Epithelial cell of prostate (primary cell): ENCODE measurements around the gene NKD2.
"Not testable (repeated sequence)": the region's sequence is repeated elsewhere in the genome, so short reads cannot be mapped to it uniquely, and the experiment has no call there.

Source experiments
- DNase-seq: peaks from one replicate; pipeline ENCODE4 v3.0.0-alpha.2; 2011; ENCODE audit warnings: low read depth, low spot score
- H3K27ac ChIP-seq: fragments of 450-650 bp; 2 replicates; pipeline ENCODE4 v1.5.1; 2017; ENCODE audit warnings: mild to moderate bottlenecking

NKD2 gene

GRCh38 chr5:1011741-1012312 lies 3.2 kb downstream of the NKD2 start:
- DNase-seq = no peak
- H3K27ac ChIP-seq = no peak overlapping the region

GRCh38 chr5:1012313-1012841 lies 3.8 kb downstream of the NKD2 start:
- no peak overlapping the region for H3K27ac ChIP-seq
- DNase-seq = no peak

GRCh38 chr5:1012900-1013237 lies 4.3 kb downstream of the NKD2 start:
- DNase-seq = no peak

GRCh38 chr5:1013238-1013947 lies 4.8 kb downstream of the NKD2 start:
- DNase-seq = no peak
- H3K27ac ChIP-seq = no peak overlapping the region

More at GRCh38 chr5:1012900-1013237, 4.3 kb downstream of the NKD2 start:
- no peak overlapping the region for H3K27ac ChIP-seq

GRCh38 chr5:1013948-1014301 lies 5.3 kb downstream of the NKD2 start:
- no peak for DNase-seq
- no peak overlapping the region for H3K27ac ChIP-seq

- no peak for DNase-seq
- H3K27ac ChIP-seq = no peak overlapping the region
Observed at GRCh38 chr5:1014346-1014745, 5.7 kb downstream of the NKD2 start.

- no peak overlapping the region for H3K27ac ChIP-seq
- DNase-seq = no peak
Observed at GRCh38 chr5:1014781-1015221, 6.2 kb downstream of the NKD2 start.

- no peak overlapping the region for H3K27ac ChIP-seq
- DNase-seq = no peak
Observed at GRCh38 chr5:1015507-1015906, 6.9 kb downstream of the NKD2 start.

- no peak overlapping the region for H3K27ac ChIP-seq
- no peak for DNase-seq
Observed at GRCh38 chr5:1016036-1016435, 7.4 kb downstream of the NKD2 start.

- no peak for DNase-seq
- H3K27ac ChIP-seq = no peak overlapping the region
Observed at GRCh38 chr5:1016476-1016875, 7.9 kb downstream of the NKD2 start.

GRCh38 chr5:1017056-1017455 lies 8.5 kb downstream of the NKD2 start:
- DNase-seq = no peak
- no peak overlapping the region for H3K27ac ChIP-seq

GRCh38 chr5:1017691-1018455 lies 9.3 kb downstream of the NKD2 start:
- no peak for DNase-seq
- H3K27ac ChIP-seq = no peak overlapping the region

- H3K27ac ChIP-seq = no peak overlapping the region
- DNase-seq = no peak
Observed at GRCh38 chr5:1018596-1018995, 10.0 kb downstream of the NKD2 start.

GRCh38 chr5:1019001-1019905 lies 10.7 kb downstream of the NKD2 start:
- no peak overlapping the region for H3K27ac ChIP-seq
- no peak for DNase-seq

- no peak overlapping the region for H3K27ac ChIP-seq
- DNase-seq = no peak
Observed at GRCh38 chr5:1020452-1020961, 11.9 kb downstream of the NKD2 start.

GRCh38 chr5:1021136-1021968 lies 12.8 kb downstream of the NKD2 start:
- no peak overlapping the region for H3K27ac ChIP-seq
- no peak for DNase-seq

GRCh38 chr5:1021969-1022336 lies 13.4 kb downstream of the NKD2 start:
- not testable (repeated sequence) for H3K27ac ChIP-seq, DNase-seq

- H3K27ac ChIP-seq = no peak overlapping the region
Observed at GRCh38 chr5:1026700-1027621, 18.4 kb downstream of the NKD2 start.

More at GRCh38 chr5:1026700-1027621, 18.4 kb downstream of the NKD2 start:
- no peak for DNase-seq
